GM19324 (cell line): ENCODE measurements around the gene ZNF839.

Source experiments
- ATAC-seq: cut with Tn5 transposase; IDR thresholded peaks from one replicate; pipeline ENCODE4 v1.9.1; 2021; ENCODE audit warnings: mild to moderate bottlenecking, moderate library complexity; ENCODE audit not compliant: unreplicated experiment, low FRiP score

The ZNF839 gene

DNA sequence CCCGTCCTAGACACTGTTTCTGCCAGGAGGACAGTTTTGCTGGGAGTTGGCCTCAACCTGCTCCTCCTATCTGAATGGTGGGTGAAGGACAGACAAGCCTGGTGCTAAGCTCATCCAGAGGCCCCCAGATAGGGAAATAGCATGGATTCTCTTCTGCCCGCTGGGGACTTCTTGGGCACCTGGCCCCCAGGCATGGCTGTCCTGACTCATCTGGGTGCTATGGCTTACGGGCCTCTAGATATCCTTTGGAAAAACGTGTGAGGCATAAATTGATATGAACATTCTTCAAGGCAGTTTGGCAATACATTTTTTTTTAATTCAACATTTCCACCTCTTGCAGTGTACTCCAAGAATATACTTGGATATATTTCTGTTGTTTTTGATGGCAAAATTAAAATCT, 51.8 kb downstream of the ZNF839 start:
- no peak for ATAC-seq

DNA sequence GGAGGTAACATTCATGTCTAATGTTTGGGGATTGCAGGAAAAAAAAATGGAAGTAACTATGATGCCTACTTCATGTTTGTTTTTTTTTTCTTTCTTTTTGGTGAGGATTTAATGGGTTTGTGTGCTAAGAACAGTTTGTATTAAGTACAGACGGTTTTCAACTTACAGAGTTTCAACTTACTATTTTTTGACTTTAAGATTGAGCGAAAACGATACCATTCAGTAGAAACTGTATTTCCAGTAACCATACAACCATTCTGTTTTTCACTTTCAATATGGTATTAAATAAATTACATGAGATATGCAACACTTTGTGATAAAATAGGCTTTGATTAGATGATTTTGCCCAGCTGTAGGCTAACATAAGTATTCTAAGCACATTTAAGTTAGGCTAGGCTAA, 53.6 kb downstream of the ZNF839 start:
- ATAC-seq: no peak

DNA sequence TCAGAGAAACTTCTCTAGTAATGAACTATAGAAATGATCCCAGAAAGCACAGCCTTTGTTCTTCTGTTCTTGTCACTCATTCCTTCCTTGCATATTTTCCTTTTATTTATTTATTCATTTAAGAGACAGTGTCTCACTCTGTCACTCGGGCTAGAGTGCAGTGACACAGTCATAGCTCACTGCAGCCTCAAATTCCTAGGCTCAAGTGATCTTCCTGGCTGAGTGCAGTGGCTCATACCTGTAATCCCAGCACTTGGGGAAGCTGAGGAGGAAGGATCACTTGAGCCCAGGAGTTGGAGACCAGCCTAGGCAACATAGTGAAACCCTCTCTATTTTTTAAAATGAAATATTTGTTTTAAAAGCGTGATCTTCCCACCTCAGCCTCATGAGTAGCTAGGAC, 54.7 kb downstream of the ZNF839 start:
- ATAC-seq: no peak

DNA sequence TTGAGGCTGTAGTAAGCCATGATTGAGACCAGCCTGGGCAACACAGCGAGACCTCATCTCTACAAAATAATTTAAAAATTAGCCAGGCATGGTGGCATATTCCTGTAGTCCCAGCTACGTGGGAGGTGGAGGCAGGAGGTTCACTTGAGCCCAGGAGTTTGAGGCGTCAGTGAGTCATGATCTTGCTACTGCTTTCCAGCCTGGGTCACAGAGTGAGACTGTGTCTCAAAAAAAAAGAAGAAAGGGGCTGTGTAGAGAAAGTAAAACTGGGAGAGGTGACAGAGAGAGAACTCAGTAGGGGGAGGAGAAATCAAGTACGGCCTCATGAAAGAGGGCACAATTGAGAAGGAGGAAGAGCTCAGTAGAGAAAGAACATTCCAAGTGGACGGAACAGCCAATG, 55.6 kb downstream of the ZNF839 start:
- no peak for ATAC-seq

DNA sequence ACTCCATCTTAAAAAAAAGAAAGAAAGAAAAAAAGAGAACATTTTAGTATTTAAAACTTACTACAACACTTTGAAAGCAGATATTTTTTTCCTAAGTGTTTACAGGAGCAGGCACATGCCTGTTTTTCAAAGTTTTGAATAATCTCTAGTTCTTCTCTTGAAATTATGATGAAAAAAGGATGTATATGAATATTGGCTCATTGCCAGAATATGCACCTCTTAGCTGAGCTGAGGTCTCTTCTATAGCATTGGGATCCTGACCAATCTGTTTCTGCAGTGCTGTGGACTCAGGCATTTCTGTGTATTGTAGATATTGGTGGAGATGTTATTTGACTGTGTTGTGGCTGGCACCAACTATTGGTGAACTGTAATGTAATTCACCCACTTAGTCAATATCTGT, 58.1 kb downstream of the ZNF839 start:
- no peak for ATAC-seq

DNA sequence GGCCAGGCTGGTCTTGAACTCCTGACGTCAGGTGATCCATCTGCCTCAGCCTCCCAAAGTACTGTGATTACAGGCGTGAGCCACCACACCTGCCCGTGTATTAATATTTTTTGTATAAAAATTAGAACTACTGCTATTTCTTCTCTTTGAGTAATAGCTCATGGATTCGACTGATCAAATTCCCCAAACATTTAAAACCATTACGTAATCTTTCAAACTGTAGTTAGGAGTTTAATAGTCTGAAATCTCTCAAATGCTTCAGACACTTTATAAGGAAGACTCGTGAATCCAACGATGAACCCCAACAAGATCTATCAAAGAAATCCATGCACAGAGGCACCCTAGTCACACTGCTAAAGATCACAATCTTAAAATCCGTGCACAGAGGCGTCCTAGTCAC, 59.3 kb downstream of the ZNF839 start:
- no peak for ATAC-seq

DNA sequence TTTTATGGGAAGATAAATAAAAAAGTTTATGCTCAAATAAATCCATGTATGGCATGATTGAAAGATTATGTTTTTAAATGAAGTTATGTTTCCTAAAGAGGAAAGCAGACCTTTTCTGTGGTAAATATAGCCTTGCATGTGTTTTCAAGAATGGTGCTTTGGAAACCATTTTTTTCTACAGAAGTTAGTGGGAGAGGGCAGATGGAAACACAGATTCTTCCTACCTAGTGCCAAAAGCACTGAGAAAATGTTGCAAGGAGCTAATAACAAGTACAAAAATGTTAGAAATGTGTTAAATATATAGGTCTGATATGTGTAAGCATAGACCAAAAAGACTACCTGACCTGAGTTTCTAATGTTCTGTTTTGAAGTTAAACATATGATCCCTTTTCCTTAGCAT, 67.5 kb downstream of the ZNF839 start:
- ATAC-seq: no peak

DNA sequence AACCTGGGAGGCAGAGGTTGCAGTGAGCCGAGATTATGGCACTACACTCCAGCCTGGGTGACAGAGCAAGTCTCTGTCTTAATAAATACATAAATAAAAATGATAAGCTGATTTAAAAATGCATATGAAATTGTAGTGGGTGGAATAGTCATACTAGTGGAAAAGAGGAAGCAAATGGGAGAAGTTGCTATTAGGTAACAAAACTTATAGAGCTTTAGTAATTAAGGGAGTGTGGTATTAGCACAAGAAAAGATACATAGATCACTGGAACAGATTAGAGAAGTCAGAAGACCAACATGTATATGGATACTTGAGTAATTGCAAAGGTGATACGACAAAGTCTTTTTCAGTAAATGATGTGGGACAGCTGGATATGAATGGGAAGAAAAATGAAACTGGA, 69.7 kb downstream of the ZNF839 start:
- no peak for ATAC-seq

DNA sequence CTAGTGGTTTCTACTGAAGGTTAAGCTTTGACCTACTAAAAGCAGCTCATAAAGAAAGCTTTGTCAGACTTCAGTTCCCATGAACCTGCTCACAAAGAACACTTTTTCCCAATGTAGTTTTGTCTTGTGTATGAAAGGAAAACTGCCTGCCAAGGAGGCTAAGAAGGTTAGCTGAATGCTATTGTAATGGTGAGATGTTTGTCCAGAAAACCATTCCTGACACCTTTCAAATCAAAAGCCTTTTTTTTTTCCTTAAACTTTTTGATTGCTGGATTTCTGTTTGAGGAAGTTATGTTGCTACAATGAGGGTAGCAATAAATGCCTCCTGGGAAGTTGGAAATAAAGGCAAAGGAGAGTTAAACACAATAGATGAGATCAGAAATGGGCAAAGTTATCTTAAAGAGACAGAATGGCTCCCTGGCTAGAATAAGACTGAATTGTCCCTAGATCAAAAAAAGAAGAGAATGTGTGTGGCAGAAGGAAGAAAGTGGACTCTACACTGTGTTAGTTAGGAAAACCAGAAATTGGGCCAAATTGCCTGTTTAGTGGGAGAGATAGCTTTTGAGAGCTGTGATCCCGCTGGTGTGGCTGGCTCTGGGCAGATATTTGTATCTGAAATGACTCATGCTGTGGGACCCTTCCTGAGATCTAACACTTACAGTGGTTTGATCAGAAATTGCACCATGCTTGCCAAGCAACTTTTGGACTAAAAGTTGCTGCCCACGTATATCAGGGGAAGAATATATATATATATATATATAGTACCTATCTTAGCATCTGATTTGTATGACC, 70.7 kb downstream of the ZNF839 start:
- no peak for ATAC-seq
